ENCODE measurements around the gene TRAPPC12.

TRAPPC12 gene

DNA sequence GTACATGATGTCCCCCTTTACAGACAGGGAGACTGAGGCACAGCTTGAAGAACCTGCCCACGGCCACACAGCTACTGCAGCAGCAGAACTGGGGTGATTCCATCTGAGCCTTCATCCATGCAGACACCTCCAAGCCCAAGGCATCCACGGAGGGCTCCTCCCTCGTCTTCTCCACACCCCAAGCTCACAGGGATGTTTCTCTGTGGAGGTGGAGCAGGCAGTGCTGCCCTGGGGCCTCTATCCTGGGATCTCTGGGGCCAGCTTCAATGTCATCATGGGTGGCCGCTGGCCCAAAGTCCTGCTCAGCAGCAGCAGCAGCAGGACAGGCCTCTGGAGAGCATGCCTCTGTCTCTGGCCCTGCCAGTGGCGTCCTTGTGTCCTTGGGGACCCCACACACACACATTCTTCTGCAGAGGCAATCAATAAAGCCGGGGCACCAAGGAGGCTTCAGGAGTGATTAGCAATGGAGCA, 108.6 kb downstream of the TRAPPC12 start:
- Histone ChIP-seq H3K9me3 (ENCODE audit: control extremely low read depth in 1 of 5, control insufficient read depth in 4 of 5, insufficient read depth in 2 of 5, low read depth in 1 of 5, low read length in 4 of 5) (peaks cover 0 to 5% (median 0%) of the 10 kb centered on the region in 5 experiments), H3K36me3 (ENCODE audit: control insufficient read depth in 4 of 4, insufficient read depth in 4 of 4, low read length in 3 of 4) (peaks cover 0 to 10% (median 2%) of the 10 kb centered on the region in 4 experiments), H3K4me3 (ENCODE audit: control insufficient read depth in 1 of 7, extremely low read depth in 1 of 7, insufficient read depth in 4 of 7, low read depth in 2 of 7, low read length in 6 of 7) (no peak overlapping the region), H3K27ac (ENCODE audit: insufficient read depth in 1 of 2, low read depth in 1 of 2, low read length in 2 of 2, poor library complexity in 1 of 2, severe bottlenecking in 2 of 2) (no peak overlapping the region), H3K27me3 (replicated peaks in 2 of 5; ENCODE audit: control insufficient read depth in 4 of 5, insufficient read depth in 5 of 5, low read length in 4 of 5) (no peaks in the 10 kb centered on the region), H3K4me1 (ENCODE audit: control extremely low read depth in 1 of 4, control insufficient read depth in 4 of 4, insufficient read depth in 4 of 4, low read length in 3 of 4) (peaks cover 0 to 17% (median 10%) of the 10 kb centered on the region in 4 experiments)
- POLR2A ChIA-PET = no interaction called here
- DNase-seq = no peak
- CTCF ChIA-PET = no interaction called here
- 100% methylated on average over 5 of the region's 6 CpGs for WGBS (ENCODE audit: insufficient coverage)

DNA sequence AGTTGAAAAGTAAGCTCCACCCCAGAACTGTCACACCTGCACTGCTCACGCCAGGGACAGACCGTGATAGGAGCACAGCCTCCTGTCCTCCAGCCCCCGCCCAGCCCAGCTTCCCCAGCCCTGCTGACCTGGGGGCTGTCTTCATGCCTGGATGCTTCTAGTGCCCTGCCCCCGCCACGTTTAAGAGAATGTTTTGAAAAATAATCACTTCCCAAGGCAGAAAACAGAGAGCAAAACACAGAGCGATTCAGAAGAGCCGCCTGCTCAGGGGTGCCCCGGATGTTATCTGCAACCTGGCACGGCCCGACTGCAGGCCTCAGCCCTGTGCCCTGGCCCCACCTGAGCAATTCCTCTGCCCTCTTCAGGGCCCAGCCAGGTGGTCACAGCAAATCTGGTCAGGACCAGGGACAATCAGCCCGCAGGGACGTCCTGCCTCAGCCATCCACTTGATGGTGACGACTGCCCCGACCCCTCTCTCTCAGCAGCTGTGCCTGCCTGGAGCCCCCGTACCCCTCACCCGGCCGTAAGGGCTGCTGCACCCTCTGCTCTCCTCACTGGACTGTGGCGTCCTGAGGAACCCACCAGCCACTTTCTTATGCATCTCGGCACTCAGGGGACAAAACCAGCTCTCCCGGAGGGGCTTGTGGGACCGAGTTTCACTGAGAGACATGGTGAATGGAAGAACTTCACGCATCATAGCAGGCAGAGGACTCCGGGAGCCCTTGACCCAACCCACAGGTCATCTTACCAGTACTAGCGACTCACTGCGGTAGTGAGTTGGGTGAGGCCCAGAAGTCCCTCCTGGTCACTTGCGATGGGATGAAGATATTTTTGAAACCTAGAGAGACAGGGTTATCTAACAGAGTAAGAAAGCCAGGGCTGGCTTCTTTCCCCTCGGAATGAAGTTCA, 109.6 kb downstream of the TRAPPC12 start:
- 91% methylated on average over 26 of the region's 27 CpGs for WGBS (ENCODE audit: insufficient coverage)
- CTCF ChIA-PET = no interaction called here

DNA sequence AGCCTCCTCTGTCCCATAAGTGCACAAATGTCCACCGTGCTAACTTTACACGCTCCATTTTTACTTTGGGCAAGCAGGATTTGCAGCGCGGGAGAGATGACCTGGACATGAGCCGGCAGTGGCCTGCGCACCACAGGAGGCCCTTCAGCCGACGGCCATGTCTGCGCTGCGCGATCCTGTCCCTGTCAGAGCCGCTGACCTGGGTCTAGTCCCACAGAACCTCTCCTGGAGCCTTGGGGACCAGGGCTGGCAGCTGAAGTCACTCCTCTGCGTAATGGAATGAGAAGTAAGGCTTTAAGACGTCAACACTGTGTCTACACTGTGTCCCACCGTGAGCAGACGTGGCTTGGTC, 110.2 kb downstream of the TRAPPC12 start:
- no peak overlapping the region for H3K4me3 ChIP-seq (ENCODE audit: control insufficient read depth in 1 of 7, extremely low read depth in 1 of 7, insufficient read depth in 4 of 7, low read depth in 2 of 7, low read length in 6 of 7)

More for the DNA sequence above, 109.6 kb downstream of the TRAPPC12 start:
- Histone ChIP-seq H3K27ac (ENCODE audit: insufficient read depth in 1 of 2, low read depth in 1 of 2, low read length in 2 of 2, poor library complexity in 1 of 2, severe bottlenecking in 2 of 2) (no peak overlapping the region), H3K27me3 (replicated peaks in 2 of 5; ENCODE audit: control insufficient read depth in 4 of 5, insufficient read depth in 5 of 5, low read length in 4 of 5) (no peaks in the 10 kb centered on the region), H3K36me3 (ENCODE audit: control insufficient read depth in 4 of 4, insufficient read depth in 4 of 4, low read length in 3 of 4) (peaks cover 0 to 10% (median 2%) of the 10 kb centered on the region in 4 experiments), H3K4me1 (ENCODE audit: control extremely low read depth in 1 of 4, control insufficient read depth in 4 of 4, insufficient read depth in 4 of 4, low read length in 3 of 4) (peaks cover 0 to 17% (median 10%) of the 10 kb centered on the region in 4 experiments), H3K9me3 (ENCODE audit: control extremely low read depth in 1 of 5, control insufficient read depth in 4 of 5, insufficient read depth in 2 of 5, low read depth in 1 of 5, low read length in 4 of 5) (peaks cover 0 to 5% (median 0%) of the 10 kb centered on the region in 5 experiments), H3K4me3 (ENCODE audit: control insufficient read depth in 1 of 7, extremely low read depth in 1 of 7, insufficient read depth in 4 of 7, low read depth in 2 of 7, low read length in 6 of 7) (no peak overlapping the region)
- POLR2A ChIA-PET = no interaction called here
- DNase-seq = no peak

DNA sequence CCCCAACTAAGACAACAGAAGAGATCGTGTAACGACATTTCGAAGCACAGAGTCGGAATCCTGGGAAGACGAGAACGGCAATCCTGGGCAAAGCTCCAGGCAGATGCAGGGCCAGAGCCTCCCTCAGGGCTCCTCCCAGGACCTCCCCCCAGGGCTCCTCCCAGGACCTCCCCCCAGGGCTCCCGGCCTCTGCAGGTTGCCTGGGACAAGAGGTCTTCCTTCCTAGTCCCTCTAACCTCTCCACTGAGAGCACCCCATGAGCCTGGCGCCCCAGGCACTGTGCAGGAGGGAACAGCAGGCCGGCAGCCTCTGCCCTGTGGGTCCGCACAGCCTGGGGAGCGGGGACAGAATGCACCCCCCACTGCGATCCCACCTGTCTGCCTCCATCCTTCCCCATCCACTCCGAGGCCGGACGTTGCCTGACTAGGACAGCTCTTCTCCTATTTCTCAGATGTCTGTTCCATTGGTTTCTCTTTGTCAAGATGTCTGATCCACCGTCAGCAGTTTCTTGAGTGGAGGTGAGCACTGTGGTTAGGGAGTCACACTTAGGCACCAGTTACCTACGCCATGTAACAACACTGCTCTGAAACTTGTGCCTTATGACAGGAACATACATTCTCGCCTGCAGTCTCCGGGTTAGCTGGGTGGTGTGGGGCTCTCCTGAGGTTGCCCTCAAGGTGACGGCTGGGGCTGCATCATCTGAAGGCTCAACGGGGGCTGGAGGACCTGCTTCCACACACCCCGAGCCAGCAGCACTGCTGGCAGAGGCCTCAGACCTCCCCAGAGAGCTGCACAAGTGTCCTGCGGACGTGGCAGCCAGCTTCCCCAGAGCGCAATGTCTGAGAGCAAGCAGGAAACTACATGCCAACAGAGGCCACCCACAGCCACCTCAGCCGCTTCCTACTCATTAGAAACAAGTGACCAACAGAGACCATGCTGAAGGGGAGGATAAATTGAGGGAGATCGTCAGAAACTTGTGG, 111.0 kb downstream of the TRAPPC12 start:
- Histone ChIP-seq H3K9me3 (ENCODE audit: control extremely low read depth in 1 of 5, control insufficient read depth in 4 of 5, insufficient read depth in 2 of 5, low read depth in 1 of 5, low read length in 4 of 5) (peaks cover 0 to 5% (median 0%) of the 10 kb centered on the region in 5 experiments), H3K4me3 (ENCODE audit: control insufficient read depth in 1 of 7, extremely low read depth in 1 of 7, insufficient read depth in 4 of 7, low read depth in 2 of 7, low read length in 6 of 7) (no peak overlapping the region), H3K4me1 (ENCODE audit: control extremely low read depth in 1 of 4, control insufficient read depth in 4 of 4, insufficient read depth in 4 of 4, low read length in 3 of 4) (peaks cover 0 to 17% (median 10%) of the 10 kb centered on the region in 4 experiments), H3K27me3 (replicated peaks in 2 of 5; ENCODE audit: control insufficient read depth in 4 of 5, insufficient read depth in 5 of 5, low read length in 4 of 5) (no peaks in the 10 kb centered on the region), H3K36me3 (ENCODE audit: control insufficient read depth in 4 of 4, insufficient read depth in 4 of 4, low read length in 3 of 4) (peaks cover 0 to 7% (median 4%) of the 10 kb centered on the region in 4 experiments), H3K27ac (ENCODE audit: insufficient read depth in 1 of 2, low read depth in 1 of 2, low read length in 2 of 2, poor library complexity in 1 of 2, severe bottlenecking in 2 of 2) (no peak overlapping the region)
- ChIA-PET POLR2A (no interaction called here), CTCF (interaction anchor here (1.1 to 1.3 kb wide), 3 partner anchors 11 to 85 kb away, joined by 3 read pairs; no protein-coding TSS in a partner anchor)
- DNase-seq = peak in 2 of 3 donors; percentile 23 to 32
- 78% methylated on average over 26 of the region's 27 CpGs for WGBS (ENCODE audit: insufficient coverage)

More for the DNA sequence above, 110.2 kb downstream of the TRAPPC12 start:
- no peaks in the 10 kb centered on the region for H3K27me3 ChIP-seq (replicated peaks in 2 of 5; ENCODE audit: control insufficient read depth in 4 of 5, insufficient read depth in 5 of 5, low read length in 4 of 5)
- CTCF ChIA-PET = no interaction called here
- POLR2A ChIA-PET = no interaction called here
- 98% methylated on average over 16 of the region's 16 CpGs for WGBS (ENCODE audit: insufficient coverage)
- no peak for DNase-seq
- H3K9me3 ChIP-seq (ENCODE audit: control extremely low read depth in 1 of 5, control insufficient read depth in 4 of 5, insufficient read depth in 2 of 5, low read depth in 1 of 5, low read length in 4 of 5) = peaks cover 0 to 5% (median 0%) of the 10 kb centered on the region in 5 experiments
- peaks cover 0 to 17% (median 10%) of the 10 kb centered on the region in 4 experiments for H3K4me1 ChIP-seq (ENCODE audit: control extremely low read depth in 1 of 4, control insufficient read depth in 4 of 4, insufficient read depth in 4 of 4, low read length in 3 of 4)
- no peak overlapping the region for H3K27ac ChIP-seq (ENCODE audit: insufficient read depth in 1 of 2, low read depth in 1 of 2, low read length in 2 of 2, poor library complexity in 1 of 2, severe bottlenecking in 2 of 2)
- peaks cover 0 to 8% (median 2%) of the 10 kb centered on the region in 4 experiments for H3K36me3 ChIP-seq (ENCODE audit: control insufficient read depth in 4 of 4, insufficient read depth in 4 of 4, low read length in 3 of 4)

DNA sequence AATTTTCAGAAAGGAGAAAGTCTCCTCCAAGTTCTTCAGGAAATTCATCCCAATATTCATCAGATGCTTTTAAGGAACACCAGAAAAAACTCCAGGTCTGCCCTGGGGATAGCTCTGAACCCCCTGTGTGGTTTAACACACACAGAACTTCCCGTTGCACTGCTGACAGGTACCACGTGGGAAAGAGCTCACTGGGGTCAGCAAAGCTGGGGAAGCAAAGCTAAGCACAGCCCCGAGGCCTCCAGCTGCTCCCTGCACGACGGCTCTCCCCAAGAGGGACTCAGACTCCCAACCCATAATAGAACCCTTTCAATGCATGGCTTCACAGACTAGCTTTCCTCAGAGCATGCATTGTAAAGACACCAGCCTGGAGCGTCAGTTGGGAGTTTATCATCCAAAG, 111.8 kb downstream of the TRAPPC12 start:
- POLR2A ChIA-PET = no interaction called here

DNA sequence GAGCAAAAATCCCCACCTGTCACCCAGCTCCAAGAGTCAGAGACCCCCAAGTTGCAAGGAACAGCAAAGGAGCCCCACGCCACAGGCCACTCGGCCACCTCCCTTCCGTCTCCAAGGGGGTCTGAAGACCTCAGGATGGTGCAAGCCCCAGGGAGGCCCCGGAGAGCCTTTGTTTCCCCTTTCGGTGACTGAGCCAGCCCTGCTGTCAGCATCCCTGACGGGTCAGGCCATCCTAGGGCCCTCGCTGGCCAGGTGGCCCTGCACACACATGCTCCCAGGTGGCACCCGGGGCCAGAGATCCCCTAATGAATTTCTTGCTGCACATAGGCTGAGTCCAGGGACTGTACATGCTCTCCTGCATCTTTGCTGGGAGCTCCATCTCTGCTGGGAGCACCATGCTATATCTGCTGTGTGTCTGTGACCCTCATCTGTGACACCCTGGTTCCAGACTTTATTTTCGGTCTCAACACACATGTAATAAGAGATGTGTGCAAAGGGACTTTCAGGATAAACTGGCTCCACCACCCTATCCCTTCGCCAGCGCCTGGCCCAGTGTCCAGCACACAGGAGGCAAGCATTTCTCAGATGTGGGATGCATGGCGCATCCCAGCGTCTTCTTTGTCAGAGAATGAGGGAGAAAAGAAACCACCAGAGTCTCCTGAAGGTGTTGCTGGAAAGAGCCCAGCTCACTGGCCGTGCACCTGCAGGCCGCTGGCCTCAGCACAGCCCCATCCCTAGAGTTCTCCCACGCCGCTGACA, 112.4 kb downstream of the TRAPPC12 start:
- Histone ChIP-seq H3K36me3 (ENCODE audit: control insufficient read depth in 4 of 4, insufficient read depth in 4 of 4, low read length in 3 of 4) (peaks cover 0 to 13% (median 4%) of the 10 kb centered on the region in 4 experiments), H3K27me3 (replicated peaks in 2 of 5; ENCODE audit: control insufficient read depth in 4 of 5, insufficient read depth in 5 of 5, low read length in 4 of 5) (no peaks in the 10 kb centered on the region), H3K4me1 (ENCODE audit: control extremely low read depth in 1 of 4, control insufficient read depth in 4 of 4, insufficient read depth in 4 of 4, low read length in 3 of 4) (peaks cover 0 to 17% (median 10%) of the 10 kb centered on the region in 4 experiments), H3K9me3 (ENCODE audit: control extremely low read depth in 1 of 5, control insufficient read depth in 4 of 5, insufficient read depth in 2 of 5, low read depth in 1 of 5, low read length in 4 of 5) (peaks cover 0 to 1% (median 0%) of the 10 kb centered on the region in 5 experiments), H3K27ac (ENCODE audit: insufficient read depth in 1 of 2, low read depth in 1 of 2, low read length in 2 of 2, poor library complexity in 1 of 2, severe bottlenecking in 2 of 2) (no peak overlapping the region), H3K4me3 (ENCODE audit: control insufficient read depth in 1 of 7, extremely low read depth in 1 of 7, insufficient read depth in 4 of 7, low read depth in 2 of 7, low read length in 6 of 7) (no peak overlapping the region)
- 97% methylated on average over 17 of the region's 17 CpGs for WGBS (ENCODE audit: insufficient coverage)
- CTCF ChIA-PET = interaction anchor here (1.1 to 1.3 kb wide), 2 partner anchors 13 to 21 kb away, joined by 3 read pairs; no protein-coding TSS in a partner anchor
- POLR2A ChIA-PET = no interaction called here
- DNase-seq = no peak

More for the DNA sequence above, 111.8 kb downstream of the TRAPPC12 start:
- Histone ChIP-seq H3K4me1 (ENCODE audit: control extremely low read depth in 1 of 4, control insufficient read depth in 4 of 4, insufficient read depth in 4 of 4, low read length in 3 of 4) (peaks cover 0 to 17% (median 10%) of the 10 kb centered on the region in 4 experiments), H3K27me3 (replicated peaks in 2 of 5; ENCODE audit: control insufficient read depth in 4 of 5, insufficient read depth in 5 of 5, low read length in 4 of 5) (no peaks in the 10 kb centered on the region), H3K36me3 (ENCODE audit: control insufficient read depth in 4 of 4, insufficient read depth in 4 of 4, low read length in 3 of 4) (peaks cover 0 to 11% (median 6%) of the 10 kb centered on the region in 4 experiments), H3K9me3 (ENCODE audit: control extremely low read depth in 1 of 5, control insufficient read depth in 4 of 5, insufficient read depth in 2 of 5, low read depth in 1 of 5, low read length in 4 of 5) (peaks cover 0 to 4% (median 0%) of the 10 kb centered on the region in 5 experiments), H3K27ac (ENCODE audit: insufficient read depth in 1 of 2, low read depth in 1 of 2, low read length in 2 of 2, poor library complexity in 1 of 2, severe bottlenecking in 2 of 2) (no peak overlapping the region), H3K4me3 (ENCODE audit: control insufficient read depth in 1 of 7, extremely low read depth in 1 of 7, insufficient read depth in 4 of 7, low read depth in 2 of 7, low read length in 6 of 7) (no peak overlapping the region)
- DNase-seq = peak in 2 of 3 donors; percentile 11 to 17
- 17% methylated on average over 6 of the region's 6 CpGs for WGBS (ENCODE audit: insufficient coverage)
- CTCF ChIA-PET = interaction anchor here (1.1 to 1.3 kb wide), 3 partner anchors 12 to 85 kb away, joined by 3 read pairs; no protein-coding TSS in a partner anchor
